K562 (cell line): ENCODE measurements around the gene UBXN11. TPM values are rescaled to one million over a fixed set of nuclear protein-coding genes. Genes with fewer than 3 reads are reported as not detected.

Source experiments
- ARID4B ChIP-seq: sonication (generic); formaldehyde crosslinking; IDR thresholded peaks from 2 replicates; pipeline ENCODE4 v1.8.0; 2022; ENCODE audit warnings: mild to moderate bottlenecking, missing genetic modification reagents
- CAMTA2 ChIP-seq: fragments of 250-450 bp; sonication (Bioruptor Pico); conservative IDR thresholded peaks from 2 replicates; pipeline ENCODE4 v1.5.1; 2022
- DEAF1 ChIP-seq: fragments of 450-650 bp; formaldehyde crosslinking; IDR thresholded peaks from 2 replicates; pipeline ENCODE4 v1.4.0; 2020; ENCODE audit warnings: mild to moderate bottlenecking, moderate library complexity
- E2F1 ChIP-seq: sonication (generic); formaldehyde crosslinking; IDR thresholded peaks from 2 replicates; pipeline ENCODE4 v1.8.1; 2023; ENCODE audit warnings: mild to moderate bottlenecking, missing genetic modification reagents, moderate library complexity
- GTF2B ChIP-seq: IDR thresholded peaks from 2 replicates; pipeline ENCODE4 v1.6.1; 2011; ENCODE audit not compliant: insufficient read length; ENCODE audit errors: extremely low read depth
- HNRNPH1 ChIP-seq: fragments of 200-400 bp; formaldehyde crosslinking; optimal IDR thresholded peaks from 2 replicates; pipeline ENCODE3; 2017; ENCODE audit warnings: low read depth, mild to moderate bottlenecking, low read length, moderate library complexity
- JUN ChIP-seq, 2 experiments: sonication (generic) in 1 of 2; formaldehyde crosslinking in 1 of 2; IDR thresholded peaks; 2 replicates each; pipeline versions ENCODE4 v1.6.1 to v1.8.0; 2012 to 2022; ENCODE audit warnings: borderline replicate concordance in 2 of 2, mild to moderate bottlenecking in 2 of 2, improper control_type of control experiment in 1 of 2, low read depth in 1 of 2, low read length in 1 of 2, missing genetic modification reagents in 1 of 2
- LCOR ChIP-seq: sonication (generic); formaldehyde crosslinking; IDR thresholded peaks from 2 replicates; pipeline ENCODE4 v1.8.0; 2022; ENCODE audit warnings: mild to moderate bottlenecking, missing genetic modification reagents
- MECOM ChIP-seq: fragments of 250-450 bp; sonication (Bioruptor Pico); IDR thresholded peaks from 2 replicates; pipeline ENCODE4 v1.8.0; 2022; ENCODE audit warnings: inconsistent platforms
- NR2C2 ChIP-seq, 2 experiments: fragments of 200-800 bp in 1 of 2; sonication (Bioruptor generic) in 1 of 2; sonication (generic) in 1 of 2; formaldehyde crosslinking in 1 of 2; IDR thresholded peaks; 2 replicates each; pipeline versions ENCODE4 v1.6.1 to v1.8.0; 2016 to 2022; ENCODE audit warnings: mild to moderate bottlenecking in 1 of 2, missing compliant biosample characterization in 1 of 2, missing genetic modification characterization in 1 of 2, missing genetic modification reagents in 1 of 2
- PTBP1 ChIP-seq: fragments of 200-400 bp; formaldehyde crosslinking; IDR thresholded peaks from 2 replicates; pipeline ENCODE4 v1.6.1; 2017; ENCODE audit warnings: low read depth, low read length
- RBM22 ChIP-seq: fragments of 200-400 bp; formaldehyde crosslinking; IDR thresholded peaks from 2 replicates; pipeline ENCODE4 v1.6.1; 2018; ENCODE audit warnings: low read length, low read depth; ENCODE audit not compliant: poor library complexity, severe bottlenecking
- STAG1 ChIP-seq: sonication (generic); formaldehyde crosslinking; IDR thresholded peaks from 2 replicates; pipeline ENCODE4 v1.5.0; 2020; ENCODE audit warnings: missing genetic modification reagents, borderline replicate concordance
- ZKSCAN8 ChIP-seq: fragments of 200-800 bp; sonication (Bioruptor generic); IDR thresholded peaks from 2 replicates; pipeline ENCODE4 v1.6.1; 2016; ENCODE audit warnings: missing genetic modification characterization, missing compliant biosample characterization
- ZNF274 ChIP-seq: IDR thresholded peaks from 2 replicates; pipeline ENCODE4 v1.6.1; 2011; ENCODE audit warnings: low read depth, mild to moderate bottlenecking, low read length, moderate library complexity, borderline replicate concordance
- ZNF398 ChIP-seq: fragments of 250-450 bp; sonication (Bioruptor Pico); IDR thresholded peaks from 2 replicates; pipeline ENCODE4 v1.8.0; 2021; ENCODE audit warnings: moderate library complexity, mild to moderate bottlenecking, inconsistent platforms
- polyA plus RNA-seq, 8 experiments: library from polyadenylated mRNA; depleted of rRNA in 4 of 8; stranded (reverse) in 5 of 8; unstranded in 3 of 8; fragments of >200 nt; fragmentation: Nextera tagmentation in 2 of 8; fragmentation: Illumina TruSeq in 1 of 8; extraction: Ambion mirVana in 2 of 8; extraction: Trizol in 1 of 8; gene quantifications; 2 replicates each; pipeline versions ENCODE4 v1.2.1 to v1.2.3, GENCODE V29; 2011 to 2014; ENCODE audit warnings: inconsistent platforms in 1 of 8, missing spikeins in 1 of 8
- total RNA-seq, 7 experiments: library from RNA; depleted of rRNA in 6 of 7; stranded (reverse); fragments of >200 nt in 6 of 7; fragmentation: Illumina TruSeq in 2 of 7; extraction: Trizol in 2 of 7; gene quantifications; 2 replicates each; pipeline versions ENCODE4 v1.2.1 to v1.2.3, GENCODE V29; 2011 to 2021; ENCODE audit warnings: low replicate concordance in 1 of 7

Gene UBXN11
- total and polyA plus RNA-seq, 9 of the 15 experiments (the other 6 are each of a cell fraction or from before 2014, with no cell fraction given): 0.48 to 34.3 (median 11.3) TPM

- TF ChIP-seq ARID4B (CRISPR knock-in tag) (no peak), LCOR (CRISPR knock-in tag) (no peak), CAMTA2 (no peak), ZNF274 (no peak), STAG1 (no peak), GTF2B (no peak), HNRNPH1 (no peak), ZKSCAN8 (no peak), NR2C2 (CRISPR knock-in tag; IDR thresholded peaks at IDR 0.05) (peak; percentile 87), NR2C2 (tag; IDR thresholded peaks at IDR 0.05) (peak; percentile 83), RBM22 (no peak), E2F1 (CRISPR knock-in tag) (no peak), PTBP1 (0 out of 2 replicates have a peak, but pooled peaks have one; percentile 56), ZNF398 (no peak), DEAF1 (CRISPR knock-in tag) (0 out of 2 replicates have a peak, but pooled peaks have one; percentile 16), MECOM (CRISPR knock-in tag) (no peak), JUN (IDR thresholded peaks at IDR 0.05; ENCODE audit: borderline replicate concordance, low read depth, low read length) (no peak), JUN (CRISPR knock-in tag; IDR thresholded peaks at IDR 0.05; ENCODE audit: borderline replicate concordance) (no peak)
These were observed 18.0 kb downstream of the UBXN11 start (continued) for GRCh38 chr1:26288311-26288941.
